Activated CD4-positive, alpha-beta T cell treated with anti-CD3 and anti-CD28 coated beads, Interleukin-2, amount 10 ng/mL, durations not matched to agents 7 days and 5 days (primary cell): ENCODE measurements around the gene CCDC85B. TPM values are rescaled to one million over a fixed set of nuclear protein-coding genes. Genes with fewer than 3 reads are reported as not detected.

ENCODE experiments used
- CTCF ChIA-PET: fragments of 350-600 bp; sonication (Branson Sonifier 250); formaldehyde crosslinking; loops from one replicate; lab custom pipeline; 2021; ENCODE audit warnings: antibody characterized with exemption; lab: Charles Lee
- POLR2A ChIA-PET: fragments of 350-600 bp; sonication (Branson Sonifier 250); formaldehyde crosslinking; loops from one replicate; lab custom pipeline; 2021; ENCODE audit warnings: antibody characterized with exemption; lab: Charles Lee
- DNase-seq: peaks from one replicate; pipeline ENCODE4 v3.0.0-alpha.2; 2020
- H3K27ac Mint-ChIP-seq: one replicate; pipeline ENCODE4 v1.8.0; 2021; ENCODE audit warnings: mild to moderate bottlenecking, moderate library complexity, mixed read lengths
- H3K27me3 Mint-ChIP-seq: one replicate; pipeline ENCODE4 v1.8.0; 2021; ENCODE audit warnings: mixed read lengths
- H3K36me3 Mint-ChIP-seq: one replicate; pipeline ENCODE4 v1.8.0; 2021; ENCODE audit warnings: low read depth, mixed read lengths
- H3K4me1 Mint-ChIP-seq: one replicate; pipeline ENCODE4 v1.8.0; 2021; ENCODE audit warnings: mixed read lengths
- H3K4me3 Mint-ChIP-seq: one replicate; pipeline ENCODE4 v1.8.0; 2021; ENCODE audit warnings: mild to moderate bottlenecking, moderate library complexity, mixed read lengths
- H3K9me3 Mint-ChIP-seq: one replicate; pipeline ENCODE4 v1.8.0; 2021; ENCODE audit warnings: mixed read lengths
- total RNA-seq, 2 experiments: library from RNA; stranded (reverse); gene quantifications; one replicate each; pipeline ENCODE4 v1.2.3, GENCODE V29; 2021

The CCDC85B gene
- total RNA-seq, 2 experiments from 2014 or later: 39.4 to 56.7 TPM

DNA sequence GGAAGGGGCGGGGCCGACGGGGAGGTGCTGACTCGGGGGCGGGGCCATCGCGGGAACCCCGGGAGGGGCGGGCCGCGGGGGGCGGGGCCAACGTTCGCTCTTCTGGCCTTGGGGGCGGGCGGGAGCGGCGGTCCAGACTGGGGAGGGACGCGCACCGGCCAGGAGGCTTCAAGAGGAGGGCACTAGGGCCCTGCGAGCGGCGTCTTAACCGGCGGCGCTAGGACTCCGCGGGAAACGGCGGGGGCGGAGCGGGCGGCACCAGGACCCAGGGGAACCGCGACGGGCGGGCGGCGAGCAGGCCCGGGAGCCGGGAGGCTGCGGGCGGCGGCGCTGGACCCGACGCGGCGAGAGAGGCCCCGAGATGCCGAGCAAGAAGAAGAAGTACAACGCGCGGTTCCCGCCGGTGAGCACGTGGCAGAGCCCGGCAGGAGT, 28.7 kb downstream of the CCDC85B start, which contains the start of gene DRAP1:
TSS of gene DRAP1 (plus strand) at position 286 of the 432 bp plus-strand sequence. CDS start at position 362, 76 bp downstream.
- H3K36me3 Mint-ChIP-seq: peaks cover 38% of the 10 kb centered on the region
- POLR2A ChIA-PET: no interaction called here
- H3K27me3 Mint-ChIP-seq: no peaks in the 10 kb centered on the region
- peak within 1 kb of the TSS; percentile 90 for H3K27ac Mint-ChIP-seq
- CTCF ChIA-PET: interaction anchor here (1.0 to 24.0 kb wide), 4 partner anchors 19 to 69 kb away, joined by 3 to 340 read pairs (median 4); partner anchors contain the start of genes CCDC85B, FIBP and FOSL1
- H3K4me3 Mint-ChIP-seq: peak within 1 kb of the TSS; percentile 95
- H3K9me3 Mint-ChIP-seq: no peaks in the 10 kb centered on the region
- peak; percentile 98 for DNase-seq
- peaks cover 53% of the 10 kb centered on the region for H3K4me1 Mint-ChIP-seq

DNA sequence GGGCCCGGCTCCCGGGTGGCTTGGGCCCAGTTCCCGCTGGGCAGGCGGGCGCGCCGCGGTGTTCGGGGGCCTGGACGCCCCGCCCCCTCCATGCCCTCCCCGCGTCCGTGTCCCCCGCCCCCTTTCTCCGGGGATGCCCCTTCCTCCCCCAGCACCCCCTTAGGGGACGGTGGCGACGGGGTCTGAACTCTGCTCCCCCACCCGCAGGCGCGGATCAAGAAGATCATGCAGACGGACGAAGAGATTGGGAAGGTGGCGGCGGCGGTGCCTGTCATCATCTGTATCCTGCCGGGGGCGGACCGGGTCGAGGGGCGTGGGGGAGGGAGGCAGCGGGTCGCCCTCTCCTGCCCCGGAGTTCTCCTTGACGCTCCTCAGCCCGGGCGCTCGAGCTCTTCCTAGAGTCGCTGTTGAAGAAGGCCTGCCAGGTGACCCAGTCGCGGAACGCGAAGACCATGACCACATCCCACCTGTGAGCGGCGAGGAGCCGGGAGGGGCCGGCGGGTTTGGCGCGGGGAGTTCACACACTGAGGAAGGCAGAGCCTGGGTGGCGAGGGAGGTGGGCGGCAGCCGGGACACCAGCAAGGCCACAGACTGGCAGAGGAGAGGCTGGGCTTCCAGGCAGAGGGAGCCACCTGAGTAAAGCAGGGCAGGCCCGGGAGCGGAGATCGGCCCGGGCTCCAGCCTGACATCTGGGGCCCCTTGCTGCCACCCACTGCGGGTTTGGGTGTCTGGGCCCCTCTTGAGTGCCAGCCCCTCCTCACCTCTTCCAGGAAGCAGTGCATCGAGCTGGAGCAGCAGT, 29.3 kb downstream of the CCDC85B start:
- no peaks in the 10 kb centered on the region for H3K27me3 Mint-ChIP-seq
- peak; percentile 63 for DNase-seq
- no peaks in the 10 kb centered on the region for H3K9me3 Mint-ChIP-seq
- H3K4me1 Mint-ChIP-seq: peaks cover 53% of the 10 kb centered on the region
- ChIA-PET POLR2A (no interaction called here), CTCF (interaction anchor here (1.0 to 1.4 kb wide), 4 partner anchors 20 to 69 kb away, joined by 3 to 4 read pairs (median 4); partner anchors contain the start of genes FIBP and FOSL1)
- peaks cover 38% of the 10 kb centered on the region for H3K36me3 Mint-ChIP-seq
- H3K4me3 Mint-ChIP-seq: peak overlapping the region; percentile 95
- H3K27ac Mint-ChIP-seq: peak overlapping the region; percentile 90

- H3K4me3 Mint-ChIP-seq: peak overlapping the region; percentile 95
- H3K27ac Mint-ChIP-seq: peak overlapping the region; percentile 90
- peaks cover 38% of the 10 kb centered on the region for H3K36me3 Mint-ChIP-seq
- H3K27me3 Mint-ChIP-seq: no peaks in the 10 kb centered on the region
- ChIA-PET CTCF (interaction anchor here (1.0 to 2.9 kb wide), 5 partner anchors 20 to 68 kb away, joined by 3 to 11 read pairs (median 4); partner anchors contain the start of genes FIBP and FOSL1), POLR2A (no interaction called here)
- no peaks in the 10 kb centered on the region for H3K9me3 Mint-ChIP-seq
- H3K4me1 Mint-ChIP-seq: peaks cover 47% of the 10 kb centered on the region
- DNase-seq: no peak
These were observed 29.9 kb downstream of the CCDC85B start for GRCh38 chr11:65920372-65920802.

GRCh38 chr11:65921033-65921555, 30.6 kb downstream of the CCDC85B start:
- ChIA-PET POLR2A (no interaction called here), CTCF (interaction anchor here (0.6 to 2.9 kb wide), 5 partner anchors 12 to 133 kb away, joined by 3 to 11 read pairs (median 3); partner anchors contain the start of gene FIBP)
- Mint-ChIP-seq H3K27ac (no peak overlapping the region), H3K4me1 (peaks cover 49% of the 10 kb centered on the region), H3K4me3 (peak overlapping the region; percentile 95), H3K36me3 (peaks cover 40% of the 10 kb centered on the region), H3K27me3 (no peaks in the 10 kb centered on the region), H3K9me3 (no peaks in the 10 kb centered on the region)
- DNase-seq: no peak

DNA sequence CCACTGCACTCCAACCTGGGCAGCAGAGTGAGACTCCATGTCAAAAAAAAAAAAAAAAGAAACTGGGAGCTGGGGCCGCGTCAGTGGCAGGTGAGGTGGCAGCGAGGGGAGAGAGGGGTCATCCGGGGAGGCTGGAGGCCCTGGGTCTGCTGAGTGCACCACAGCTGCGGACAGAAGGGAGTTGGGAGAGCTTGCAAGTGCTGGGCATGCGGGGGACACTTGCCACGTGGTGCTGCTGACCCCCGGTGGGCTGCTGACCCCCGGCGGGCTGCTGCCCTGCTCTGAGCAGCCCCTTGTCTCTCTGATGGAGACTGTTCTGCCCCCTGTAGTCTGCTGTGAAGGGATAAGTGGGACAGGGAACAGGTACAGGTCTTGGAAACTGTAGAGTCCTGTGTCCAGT, 31.4 kb downstream of the CCDC85B start:
- peaks cover 46% of the 10 kb centered on the region for H3K4me1 Mint-ChIP-seq
- H3K9me3 Mint-ChIP-seq: no peaks in the 10 kb centered on the region
- H3K4me3 Mint-ChIP-seq: peak overlapping the region; percentile 32
- DNase-seq: no peak
- no peak overlapping the region for H3K27ac Mint-ChIP-seq
- POLR2A ChIA-PET: no interaction called here
- H3K27me3 Mint-ChIP-seq: no peaks in the 10 kb centered on the region
- CTCF ChIA-PET: interaction anchor here (0.8 to 2.9 kb wide), 5 partner anchors 11 to 37 kb away, joined by 3 to 11 read pairs (median 4); partner anchors contain the start of gene FIBP
- peaks cover 35% of the 10 kb centered on the region for H3K36me3 Mint-ChIP-seq

- ChIA-PET POLR2A (no interaction called here), CTCF (interaction anchor here (0.8 to 2.9 kb wide), 7 partner anchors 10 to 63 kb away, joined by 3 to 11 read pairs (median 5); partner anchors contain the start of genes CCDC85B and FIBP)
- DNase-seq: no peak
- H3K36me3 Mint-ChIP-seq: peaks cover 32% of the 10 kb centered on the region
- peak overlapping the region; percentile 62 for H3K27ac Mint-ChIP-seq
- peak overlapping the region; percentile 35 for H3K4me3 Mint-ChIP-seq
- no peaks in the 10 kb centered on the region for H3K9me3 Mint-ChIP-seq
- H3K4me1 Mint-ChIP-seq: peaks cover 47% of the 10 kb centered on the region
- H3K27me3 Mint-ChIP-seq: no peaks in the 10 kb centered on the region
These were observed 32.1 kb downstream of the CCDC85B start for GRCh38 chr11:65922565-65922964.

GRCh38 chr11:65925397-65925796, 34.9 kb downstream of the CCDC85B start:
- ChIA-PET CTCF (interaction anchor here (1.7 kb wide), 1 partner anchor 37 kb away, joined by 3 read pairs; the partner anchor contains the start of gene FIBP), POLR2A (no interaction called here)
- peaks cover 58% of the 10 kb centered on the region for H3K4me1 Mint-ChIP-seq
- H3K27ac Mint-ChIP-seq: peak overlapping the region; percentile 19
- no peaks in the 10 kb centered on the region for H3K9me3 Mint-ChIP-seq
- peaks cover 29% of the 10 kb centered on the region for H3K36me3 Mint-ChIP-seq
- no peak for DNase-seq
- H3K27me3 Mint-ChIP-seq: no peaks in the 10 kb centered on the region
- H3K4me3 Mint-ChIP-seq: no peak overlapping the region

- Mint-ChIP-seq H3K36me3 (peaks cover 16% of the 10 kb centered on the region), H3K27me3 (no peaks in the 10 kb centered on the region), H3K9me3 (no peaks in the 10 kb centered on the region), H3K27ac (peak overlapping the region; percentile 99), H3K4me1 (peaks cover 63% of the 10 kb centered on the region), H3K4me3 (peak overlapping the region; percentile 55)
- ChIA-PET CTCF (interaction anchor here (0.6 to 11.6 kb wide), 7 partner anchors 12 to 78 kb away, joined by 3 to 64 read pairs (median 3); partner anchors contain the start of genes CCDC85B, FIBP and MUS81), POLR2A (interaction anchor here (0.5 kb wide), 1 partner anchor 34 kb away, joined by 6 read pairs; no protein-coding TSS in a partner anchor)
- DNase-seq: peak; percentile 93
These were observed 37.5 kb downstream of the CCDC85B start for GRCh38 chr11:65927904-65928397.

DNA sequence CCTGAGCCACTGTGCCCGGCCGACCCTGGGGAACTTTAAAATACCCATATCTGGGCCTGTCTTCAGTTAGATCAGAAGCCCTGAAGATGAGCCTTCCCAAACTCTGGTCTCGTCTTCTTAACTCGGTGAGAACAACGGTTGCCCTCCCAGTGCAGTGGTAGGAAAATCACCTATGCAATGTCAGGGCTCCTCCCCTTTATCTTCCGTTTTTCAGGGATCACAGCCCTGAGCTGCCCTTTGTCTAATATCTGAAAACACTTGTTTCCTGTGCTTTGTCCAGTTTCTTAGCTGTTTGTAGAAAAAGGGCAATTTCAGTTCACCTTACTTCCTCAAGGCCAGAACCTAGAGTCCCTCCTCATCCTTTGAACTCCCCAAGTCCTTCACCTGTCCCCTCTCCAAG, 38.2 kb downstream of the CCDC85B start:
- Mint-ChIP-seq H3K4me3 (peak overlapping the region; percentile 55), H3K4me1 (peaks cover 59% of the 10 kb centered on the region), H3K27me3 (no peaks in the 10 kb centered on the region), H3K36me3 (peaks cover 10% of the 10 kb centered on the region), H3K9me3 (no peaks in the 10 kb centered on the region), H3K27ac (peak overlapping the region; percentile 99)
- ChIA-PET POLR2A (no interaction called here), CTCF (interaction anchor here (0.7 to 11.6 kb wide), 6 partner anchors 14 to 69 kb away, joined by 3 to 64 read pairs (median 3); partner anchors contain the start of genes CCDC85B, FIBP and MUS81)
- no peak for DNase-seq

GRCh38 chr11:65931773-65932557, 41.5 kb downstream of the CCDC85B start:
- Mint-ChIP-seq H3K4me1 (peaks cover 52% of the 10 kb centered on the region), H3K27ac (peak overlapping the region; percentile 80), H3K27me3 (no peaks in the 10 kb centered on the region), H3K9me3 (no peaks in the 10 kb centered on the region), H3K36me3 (peaks cover 8% of the 10 kb centered on the region), H3K4me3 (no peak overlapping the region)
- POLR2A ChIA-PET: no interaction called here
- no peak for DNase-seq
- CTCF ChIA-PET: interaction anchor here (0.5 to 11.6 kb wide), 5 partner anchors 14 to 57 kb away, joined by 3 to 64 read pairs (median 3); partner anchors contain the start of genes CCDC85B and FIBP

DNA sequence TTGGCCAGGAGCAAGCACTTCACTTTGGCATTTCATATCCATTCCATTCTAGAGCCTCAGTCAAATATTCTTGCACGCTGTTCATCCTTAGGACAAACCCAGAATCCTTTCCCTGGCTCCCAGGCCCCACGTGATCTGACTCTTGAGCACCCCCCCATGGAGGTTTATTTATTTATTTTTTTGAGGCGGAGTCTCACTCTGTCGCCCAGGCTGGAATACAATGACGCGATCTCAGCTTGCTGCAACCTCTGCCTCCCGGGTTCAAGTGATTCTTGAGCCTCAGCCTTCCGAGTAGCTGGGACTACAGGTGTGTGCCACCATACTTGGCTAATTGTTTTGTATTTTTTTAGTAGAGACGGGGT, 42.1 kb downstream of the CCDC85B start:
- ChIA-PET POLR2A (no interaction called here), CTCF (interaction anchor here (0.5 to 11.6 kb wide), 6 partner anchors 10 to 56 kb away, joined by 3 to 64 read pairs (median 3); partner anchors contain the start of genes CCDC85B and FIBP)
- DNase-seq: no peak
- Mint-ChIP-seq H3K4me3 (no peak overlapping the region), H3K27me3 (no peaks in the 10 kb centered on the region), H3K27ac (no peak overlapping the region), H3K4me1 (peaks cover 46% of the 10 kb centered on the region), H3K9me3 (no peaks in the 10 kb centered on the region), H3K36me3 (peaks cover 5% of the 10 kb centered on the region)
